Dermis blood vessel endothelial cell (primary cell): Measurements from ENCODE around the gene SKI. TPM values are rescaled to one million over a fixed set of nuclear protein-coding genes. Genes with fewer than 3 reads are reported as not detected.

Experiments used
- DNase-seq: peaks from one replicate; pipeline ENCODE4 v3.0.0; 2010
- total RNA-seq: library from RNA; depleted of rRNA; stranded (reverse); fragments of >200 nt; gene quantifications from 2 replicates; pipeline ENCODE4 v1.2.3, GENCODE V29; 2014

The SKI gene
- total RNA-seq, 1 donor from 2014 or later, result 26.7 TPM

- DNase-seq, result no peak
Measured at GRCh38 chr1:2267051-2267830, 39.1 kb downstream of the SKI start.

GRCh38 chr1:2267862-2268261, 39.7 kb downstream of the SKI start:
- no peak for DNase-seq

GRCh38 chr1:2268285-2269056, 40.4 kb downstream of the SKI start:
- DNase-seq, result no peak

GRCh38 chr1:2269193-2269921, 41.2 kb downstream of the SKI start:
- no peak for DNase-seq

DNA sequence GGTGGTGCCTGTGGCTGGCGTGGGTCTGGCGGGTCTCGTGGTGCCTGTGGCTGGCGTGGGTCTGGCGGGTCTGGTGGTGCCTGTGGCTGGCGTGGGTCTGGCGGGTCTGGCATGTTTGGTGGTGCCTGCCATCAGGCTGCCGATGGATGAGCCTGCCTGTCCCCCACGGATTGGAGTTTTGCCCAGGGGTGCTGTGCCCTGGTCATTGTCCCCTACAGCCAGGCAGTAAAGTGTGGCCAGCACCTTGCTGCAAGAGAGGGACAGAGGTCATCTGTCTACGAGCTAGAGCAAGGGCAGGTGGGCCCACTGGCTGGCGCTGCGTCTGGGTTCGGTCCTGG, 41.8 kb downstream of the SKI start:
- no peak for DNase-seq

GRCh38 chr1:2270260-2271100, 42.4 kb downstream of the SKI start:
- DNase-seq, result no peak

DNA sequence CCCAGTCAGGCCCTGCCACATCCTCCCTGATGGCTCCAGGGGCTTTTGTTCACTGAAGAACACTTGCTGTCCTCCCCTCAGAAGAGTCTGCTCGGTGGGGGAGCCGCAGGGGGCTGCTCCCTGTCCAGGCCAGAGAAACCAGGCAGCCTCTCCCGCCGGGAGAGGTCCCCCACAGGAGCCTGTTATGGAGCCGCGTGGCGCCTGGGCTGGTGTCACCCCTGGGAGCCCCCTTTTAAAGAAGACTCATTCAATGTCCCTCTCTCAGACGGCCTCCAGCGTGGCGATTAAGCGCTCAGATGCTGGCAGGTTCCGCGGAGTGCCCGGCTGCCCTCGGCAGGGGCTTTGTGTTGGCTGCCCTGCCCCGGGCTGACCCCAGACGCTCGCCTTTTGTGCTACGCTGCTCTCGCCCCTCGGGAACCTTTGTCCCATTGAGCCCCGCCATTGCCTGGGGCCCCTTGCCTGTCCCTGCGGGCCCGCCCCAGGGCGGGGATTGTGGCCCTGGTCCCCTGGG, 43.1 kb downstream of the SKI start:
- DNase-seq, result no peak

- no peak for DNase-seq
Measured at GRCh38 chr1:2271841-2272655, 43.9 kb downstream of the SKI start.

- DNase-seq, result no peak
Measured at GRCh38 chr1:2272686-2273400, 44.7 kb downstream of the SKI start.

GRCh38 chr1:2273401-2274090, 45.4 kb downstream of the SKI start:
- DNase-seq, result no peak

DNA sequence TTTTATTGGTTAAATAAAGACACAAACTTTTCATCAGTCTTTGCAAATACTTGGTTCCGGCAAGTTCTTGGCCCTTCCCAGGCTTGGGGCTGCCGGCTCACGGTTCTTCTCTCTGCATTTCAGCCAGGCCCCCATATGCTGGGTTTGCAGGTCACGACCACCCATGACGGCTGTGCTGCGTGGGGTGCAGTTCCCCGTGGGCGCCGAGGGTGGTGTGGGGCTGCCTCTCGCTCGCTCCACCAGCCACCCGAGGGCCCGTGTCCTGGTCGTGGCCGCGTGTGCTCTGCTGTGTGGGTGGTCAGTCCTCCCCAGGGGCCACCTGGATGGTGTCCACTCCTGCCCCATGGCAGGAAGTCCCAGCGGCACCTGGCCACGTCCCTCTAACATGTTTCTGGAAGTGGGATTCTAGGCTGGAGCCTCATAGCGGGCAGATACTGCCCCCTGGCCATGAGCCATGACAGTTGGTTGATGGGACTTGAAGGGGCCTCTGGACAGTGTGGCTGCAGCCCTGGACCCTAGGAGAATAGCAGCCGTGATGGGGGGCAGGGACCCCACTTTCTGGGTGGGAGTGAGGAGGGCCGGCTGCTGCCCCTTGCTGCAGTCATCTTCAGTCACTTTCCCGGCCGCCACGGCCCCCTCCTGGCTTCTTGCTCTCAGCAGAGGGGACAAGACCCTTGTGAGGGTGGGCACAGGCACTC, 46.3 kb downstream of the SKI start:
- no peak for DNase-seq

DNA sequence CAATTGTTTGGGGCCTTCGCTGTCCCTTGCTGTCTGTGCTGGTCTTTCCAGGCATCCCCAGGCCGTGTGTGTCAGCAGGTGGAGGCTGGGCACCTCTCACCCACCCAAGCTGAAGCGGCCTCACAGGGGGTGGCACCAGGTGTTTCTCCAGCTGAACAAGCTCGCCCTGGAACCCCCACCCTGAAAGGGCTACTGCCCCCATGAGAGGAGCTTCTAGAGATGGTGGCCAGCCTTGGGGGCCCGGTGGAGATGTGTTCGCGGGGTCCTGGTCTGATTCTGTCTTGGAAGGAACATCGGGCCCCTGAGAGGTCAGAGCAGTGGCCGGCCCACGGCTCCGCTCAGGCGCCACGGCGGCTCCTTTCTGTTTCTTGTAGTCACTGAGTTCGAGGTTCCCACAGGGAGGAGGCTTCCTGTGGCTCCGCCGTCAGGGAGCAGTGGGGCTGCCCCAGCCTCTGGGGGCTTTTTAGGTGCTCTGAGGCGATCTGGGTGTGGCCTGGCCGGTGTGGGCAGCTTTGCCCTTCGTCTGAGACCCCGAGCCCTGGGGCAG, 46.9 kb downstream of the SKI start:
- DNase-seq, result no peak

- DNase-seq, result no peak
Measured at GRCh38 chr1:2275796-2276536, 47.8 kb downstream of the SKI start.

- DNase-seq, result peak; percentile 42
Measured at GRCh38 chr1:2276803-2277580, 48.9 kb downstream of the SKI start.

GRCh38 chr1:2277741-2278488, 49.8 kb downstream of the SKI start:
- no peak for DNase-seq

DNA sequence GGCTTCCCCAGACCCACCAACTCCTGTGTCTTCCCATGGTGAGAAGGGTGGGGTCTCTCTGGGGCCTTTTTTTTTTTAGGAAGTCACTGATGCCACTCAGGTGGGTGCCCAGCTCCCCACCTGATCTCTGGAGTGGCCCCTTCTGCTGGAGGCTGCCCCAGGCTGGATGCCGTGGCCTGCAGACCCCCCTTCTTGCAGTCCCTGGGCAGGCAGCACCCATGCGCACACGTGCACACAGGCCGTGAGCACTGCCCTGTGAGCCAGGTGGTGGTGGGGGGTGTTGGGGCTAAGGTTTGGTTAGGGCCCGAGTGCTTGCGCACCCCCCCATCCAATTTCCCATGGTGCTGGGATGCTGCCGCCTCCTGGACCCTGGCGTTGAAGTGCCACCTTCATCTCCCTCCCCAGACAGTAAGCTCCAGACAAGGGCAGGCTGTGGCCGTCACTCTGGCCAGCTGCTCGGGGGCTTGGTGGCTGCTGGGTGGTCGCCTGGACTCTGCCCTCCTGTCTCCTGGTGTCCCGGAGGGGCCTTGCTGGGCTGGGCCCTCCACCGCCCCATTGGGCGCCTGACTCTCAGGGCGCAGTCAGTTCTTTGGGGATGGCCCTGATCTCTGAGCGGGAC, 50.6 kb downstream of the SKI start:
- no peak for DNase-seq
